Stimulated activated CD8-positive, alpha-beta memory T cell treated with anti-CD3 and anti-CD28 coated beads, Interleukin-4, amount 100 ng/mL, for 1 hour (primary cell): Measurements from ENCODE around the gene TNS1.

Experiments used
- DNase-seq, 2 donors: peaks; one replicate each; pipeline ENCODE4 v3.0.0-alpha.2; 2020; ENCODE audit warnings: low read depth in 2 of 2, low spot score in 1 of 2

TNS1 gene

GRCh38 chr2:217801711-217802110 is 201.1 kb downstream of the TNS1 start:
- DNase-seq: no peak

GRCh38 chr2:217801115-217801531 is 201.7 kb downstream of the TNS1 start:
- no peak for DNase-seq

- no peak for DNase-seq
These were observed 202.2 kb downstream of the TNS1 start for GRCh38 chr2:217800433-217801114.

GRCh38 chr2:217799563-217800432 is 203.0 kb downstream of the TNS1 start:
- no peak for DNase-seq

GRCh38 chr2:217798743-217799562 is 203.8 kb downstream of the TNS1 start:
- DNase-seq: no peak

- DNase-seq: no peak
These were observed 204.6 kb downstream of the TNS1 start for GRCh38 chr2:217798191-217798590.

GRCh38 chr2:217797661-217798069 is 205.1 kb downstream of the TNS1 start:
- DNase-seq: no peak

- no peak for DNase-seq
These were observed 205.6 kb downstream of the TNS1 start for GRCh38 chr2:217797165-217797564.

- no peak for DNase-seq
These were observed 206.9 kb downstream of the TNS1 start for GRCh38 chr2:217795706-217796465.

- no peak for DNase-seq
These were observed 207.7 kb downstream of the TNS1 start for GRCh38 chr2:217795067-217795466.

- DNase-seq: no peak
These were observed 208.4 kb downstream of the TNS1 start for GRCh38 chr2:217794133-217794986.

- DNase-seq: no peak
These were observed 209.1 kb downstream of the TNS1 start for GRCh38 chr2:217793566-217794132.

- DNase-seq: no peak
These were observed 209.9 kb downstream of the TNS1 start for GRCh38 chr2:217792626-217793527.

GRCh38 chr2:217791551-217791950 is 211.2 kb downstream of the TNS1 start:
- DNase-seq: no peak

GRCh38 chr2:217790681-217791392 is 212.0 kb downstream of the TNS1 start:
- no peak for DNase-seq

GRCh38 chr2:217790195-217790594 is 212.6 kb downstream of the TNS1 start:
- no peak for DNase-seq

- no peak for DNase-seq
These were observed 213.0 kb downstream of the TNS1 start for GRCh38 chr2:217789736-217790181.
